CD4-positive, alpha-beta T cell treated with Interleukin-1 beta for 1 hour (primary cell): ENCODE measurements around the gene NKAIN2.
"Not testable (repeated sequence)": the region's sequence is repeated elsewhere in the genome, so short reads cannot be mapped to it uniquely, and the experiment has no call there.

Experiments
- DNase-seq, 2 donors: peaks; one replicate each; pipeline ENCODE4 v3.0.0-alpha.2; 2020 to 2022

Gene NKAIN2

DNA sequence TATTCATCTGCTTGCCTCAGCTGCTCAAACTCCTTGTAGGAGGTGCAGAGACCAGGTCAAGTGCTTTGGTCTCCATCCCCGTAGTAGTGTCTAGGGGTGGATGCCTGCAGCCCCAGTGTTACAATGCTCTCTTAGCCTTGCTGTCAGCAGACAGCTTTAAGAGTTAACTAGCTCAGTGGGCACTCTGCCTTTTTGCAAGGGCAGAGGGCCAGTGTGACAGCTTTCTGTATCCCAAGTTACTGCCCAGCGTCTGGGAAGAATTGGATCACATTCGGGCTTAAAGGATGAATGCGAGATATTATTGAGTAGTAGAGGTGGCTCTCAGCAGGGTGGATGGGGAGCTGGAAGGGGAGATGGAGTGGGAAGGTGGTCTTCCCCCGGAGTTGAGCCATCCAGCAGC lies 818.7 kb downstream of the NKAIN2 start:
- DNase-seq: no peak

DNA sequence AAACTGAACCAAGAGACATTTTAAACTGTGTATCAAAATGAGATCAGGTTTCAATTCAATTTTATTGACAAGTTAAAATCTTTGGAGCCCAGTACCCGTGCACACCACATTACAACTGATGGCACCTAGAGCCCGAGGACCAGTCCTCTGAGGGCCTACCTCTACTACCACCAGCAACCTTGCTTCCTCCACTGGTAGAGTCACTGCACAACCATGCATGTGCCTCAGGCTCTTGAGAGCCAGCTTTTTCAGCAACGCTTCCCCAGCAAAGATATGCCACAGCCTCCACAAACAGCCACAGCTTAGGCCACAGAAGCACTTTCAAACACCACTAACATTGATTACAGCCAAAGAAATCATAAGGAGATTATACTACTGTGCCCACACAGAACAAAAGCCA lies 830.0 kb downstream of the NKAIN2 start:
- no peak for DNase-seq

DNA sequence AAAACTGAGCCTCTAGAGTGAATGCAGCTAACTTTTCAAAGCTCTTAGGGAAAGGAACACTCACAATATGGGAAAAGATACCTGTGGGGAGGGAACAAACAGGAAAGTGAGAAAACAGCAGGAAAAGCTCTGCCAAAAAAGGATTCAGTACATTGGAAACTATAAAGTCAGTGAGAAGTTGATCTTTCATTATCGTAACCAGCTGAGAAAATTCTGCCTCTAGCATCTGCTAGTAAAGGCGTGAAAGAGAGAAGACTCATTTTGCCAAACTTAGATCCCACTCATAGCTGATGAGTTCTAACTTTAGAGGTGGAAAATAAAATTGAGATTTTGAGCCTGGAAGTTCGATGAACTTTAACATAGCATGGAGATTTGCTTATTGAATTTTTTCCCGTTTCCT lies 836.8 kb downstream of the NKAIN2 start:
- DNase-seq: no peak

DNA sequence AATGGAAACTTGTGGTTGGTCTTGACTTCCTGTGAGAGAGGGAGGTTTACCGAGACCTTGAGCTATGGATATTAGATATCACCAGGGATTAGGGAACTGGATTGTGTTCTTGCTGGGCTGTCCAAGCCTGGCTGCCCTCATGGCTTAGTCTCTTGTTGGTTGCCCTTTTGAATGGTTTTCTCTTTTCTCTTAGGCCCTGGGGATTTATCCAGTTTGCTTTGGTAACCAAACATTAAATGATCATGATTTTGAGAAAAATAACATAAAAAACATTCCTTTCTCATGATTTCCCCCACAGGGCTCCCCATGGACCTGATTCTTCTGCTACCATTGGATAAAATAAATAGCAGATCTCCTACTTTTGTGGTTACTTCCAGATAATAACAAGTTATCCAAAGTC lies 852.2 kb downstream of the NKAIN2 start:
- DNase-seq: no peak

DNA sequence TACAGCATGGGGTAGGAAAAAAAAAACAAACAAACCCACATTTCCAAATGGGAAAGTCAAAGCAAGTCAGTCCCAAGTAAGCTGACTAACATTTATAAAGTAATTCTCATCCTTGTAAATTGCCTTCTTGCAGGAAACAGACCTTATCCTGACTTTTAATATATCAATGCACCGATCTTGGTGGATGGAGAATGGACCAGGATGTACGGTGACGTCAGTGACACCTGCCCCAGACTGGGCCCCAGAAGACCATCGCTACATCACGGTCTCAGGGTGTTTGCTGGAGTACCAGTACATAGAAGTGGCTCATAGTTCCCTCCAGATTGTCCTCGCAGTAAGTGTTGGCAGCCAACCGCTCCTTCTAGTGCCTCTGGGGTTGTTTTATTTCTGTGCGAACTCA lies 854.4 kb downstream of the NKAIN2 start:
- DNase-seq: no peak

DNA sequence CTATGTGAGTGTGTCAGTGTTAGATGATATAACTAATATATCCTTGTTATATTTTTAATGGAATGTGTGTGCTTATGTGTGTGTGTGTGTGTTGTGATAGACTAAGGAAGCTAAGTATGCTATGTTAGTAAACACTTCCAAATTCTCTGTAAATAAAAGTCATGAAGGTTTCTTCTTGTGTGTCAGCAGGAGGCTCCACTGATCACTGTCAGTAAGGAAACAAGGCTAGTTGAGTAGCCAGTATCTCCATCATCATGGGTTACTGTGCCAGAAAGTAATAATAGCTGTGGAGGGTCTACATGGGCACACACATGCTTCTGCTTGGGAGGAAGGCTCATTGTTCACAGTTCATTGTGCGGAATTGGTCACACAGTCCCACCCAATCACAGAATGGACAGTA lies 855.8 kb downstream of the NKAIN2 start:
- DNase-seq: no peak

DNA sequence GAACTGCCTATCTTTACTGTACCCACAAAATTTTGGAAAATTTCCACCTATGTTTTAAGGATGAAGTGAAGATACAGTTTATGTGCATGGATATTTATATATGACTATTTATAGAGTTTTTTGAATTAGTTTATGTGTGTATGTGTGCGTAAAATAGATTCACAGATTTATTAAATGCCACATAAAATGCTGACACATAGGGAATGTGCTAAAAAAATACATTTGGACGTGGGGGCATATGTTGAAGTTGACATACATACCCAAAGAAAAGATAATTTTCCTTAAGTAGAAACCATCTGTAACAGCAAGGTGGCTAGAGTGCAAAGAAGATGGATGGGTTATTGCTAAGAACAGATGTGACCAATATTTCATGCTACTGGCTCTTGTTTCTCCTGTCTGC lies 856.5 kb downstream of the NKAIN2 start:
- no peak for DNase-seq

DNA sequence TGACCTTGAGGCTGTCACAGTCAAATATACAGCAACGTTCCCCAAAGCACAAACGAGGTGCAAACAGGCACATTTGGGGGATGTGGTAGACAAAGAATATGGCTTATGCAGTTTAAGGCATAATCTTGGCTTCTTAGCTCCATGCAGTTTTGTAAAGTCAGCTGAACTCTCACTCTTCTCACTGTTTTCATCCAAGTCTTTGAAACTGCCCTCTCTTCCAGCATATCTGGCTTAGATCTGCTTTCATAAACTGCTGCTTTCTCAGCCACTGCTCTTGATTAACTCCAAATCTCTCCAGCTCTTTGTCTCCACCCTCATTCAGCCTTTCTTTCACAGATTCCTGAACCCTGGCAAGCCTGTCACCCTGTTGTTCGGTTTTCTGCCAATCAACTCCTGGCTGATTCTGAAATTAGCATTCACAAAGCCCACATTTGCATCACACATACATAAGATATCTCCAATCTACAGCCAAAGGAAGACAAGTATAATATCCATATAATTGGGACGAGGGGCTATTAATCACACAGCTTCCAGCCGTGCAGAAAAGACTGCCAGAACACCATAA lies 857.5 kb downstream of the NKAIN2 start:
- no peak for DNase-seq

DNA sequence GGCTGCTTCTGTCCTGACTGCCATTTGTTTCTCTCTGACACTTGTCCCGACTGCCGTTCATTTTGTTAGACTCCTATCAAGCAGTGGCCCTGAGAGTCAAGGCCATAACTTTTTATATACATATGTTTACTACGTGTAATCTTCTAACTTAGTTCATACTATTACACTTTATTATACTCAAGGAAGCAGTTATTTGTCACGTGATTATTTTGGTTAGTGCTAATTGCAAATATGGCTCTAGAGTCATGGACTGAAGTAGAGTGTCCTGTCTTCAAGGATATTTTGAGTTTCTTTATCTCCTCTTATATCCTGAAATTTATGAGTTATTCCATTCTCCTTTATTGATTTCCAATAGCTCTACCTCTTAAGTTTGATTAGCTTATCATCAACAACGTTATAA lies 864.4 kb downstream of the NKAIN2 start:
- DNase-seq: no peak

DNA sequence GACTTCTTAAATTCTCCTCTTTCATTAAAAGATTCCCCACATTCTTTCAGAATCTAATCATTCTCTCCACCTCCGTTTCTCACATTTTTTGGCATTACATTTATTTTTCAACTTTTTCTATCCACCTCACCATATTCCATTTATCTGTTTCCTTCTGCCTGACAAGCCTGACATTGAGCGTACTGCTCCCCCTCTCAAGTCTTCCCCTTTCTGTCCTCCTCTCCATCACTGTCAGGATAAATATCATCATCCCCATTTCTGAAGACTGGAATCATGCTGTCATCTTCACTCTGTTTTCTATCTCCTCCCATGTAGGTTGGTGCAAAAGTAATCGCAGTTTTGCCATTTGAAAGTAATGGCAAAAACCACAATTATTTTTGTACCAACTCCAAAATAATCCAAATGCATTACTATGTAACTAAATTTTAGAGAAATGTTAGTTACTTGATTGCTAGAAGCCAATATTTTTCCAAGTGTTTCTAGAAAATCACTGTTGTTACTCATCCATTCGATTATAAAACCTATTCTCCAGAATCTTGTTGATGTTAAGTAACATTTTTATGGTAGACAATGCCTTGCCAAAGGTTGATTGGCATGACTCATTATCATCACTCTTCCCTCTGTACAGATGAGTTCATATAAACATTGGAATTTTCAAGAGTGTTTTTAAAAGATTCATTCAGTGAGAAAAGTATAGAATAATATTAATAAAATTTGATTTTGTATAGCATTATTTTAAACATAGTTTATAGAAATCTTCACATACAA lies 866.2 kb downstream of the NKAIN2 start:
- no peak for DNase-seq

DNA sequence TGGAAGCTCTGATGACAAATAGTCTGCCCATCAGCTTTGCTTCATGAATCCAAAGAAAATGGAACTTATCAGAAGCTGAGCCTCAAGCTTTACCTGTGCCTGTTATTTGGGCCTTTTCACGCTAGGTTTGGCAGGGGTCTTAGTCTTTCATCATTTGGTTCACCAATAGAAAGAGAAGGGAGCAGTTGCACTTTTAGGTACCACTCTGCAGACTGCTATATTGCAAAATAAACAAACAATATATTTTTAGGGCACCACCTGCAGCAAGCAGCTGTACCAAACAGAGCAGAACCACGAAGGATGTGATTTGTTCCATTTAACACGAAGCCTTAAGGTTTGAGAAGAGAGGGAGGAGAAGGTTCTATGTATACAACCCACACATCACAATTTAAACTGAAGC lies 867.1 kb downstream of the NKAIN2 start:
- no peak for DNase-seq

DNA sequence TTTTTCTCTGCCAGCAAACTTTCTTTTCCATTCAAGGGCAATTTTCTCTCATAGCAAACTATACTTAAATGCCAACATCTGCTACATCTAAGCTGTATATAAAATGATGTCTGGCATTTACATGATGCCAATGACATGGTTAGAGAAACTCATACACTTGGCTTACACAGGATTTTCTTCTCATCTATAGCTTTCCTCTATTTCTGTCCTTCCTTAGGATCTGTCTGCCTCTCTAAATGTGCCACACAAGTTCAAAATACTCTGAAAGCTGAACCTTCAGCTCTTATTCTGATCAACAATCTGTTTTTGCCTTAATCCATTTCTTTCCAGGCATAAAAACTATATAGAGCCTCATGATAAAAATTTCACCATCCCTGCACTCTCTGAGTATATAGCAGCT lies 867.7 kb downstream of the NKAIN2 start:
- no peak for DNase-seq

DNA sequence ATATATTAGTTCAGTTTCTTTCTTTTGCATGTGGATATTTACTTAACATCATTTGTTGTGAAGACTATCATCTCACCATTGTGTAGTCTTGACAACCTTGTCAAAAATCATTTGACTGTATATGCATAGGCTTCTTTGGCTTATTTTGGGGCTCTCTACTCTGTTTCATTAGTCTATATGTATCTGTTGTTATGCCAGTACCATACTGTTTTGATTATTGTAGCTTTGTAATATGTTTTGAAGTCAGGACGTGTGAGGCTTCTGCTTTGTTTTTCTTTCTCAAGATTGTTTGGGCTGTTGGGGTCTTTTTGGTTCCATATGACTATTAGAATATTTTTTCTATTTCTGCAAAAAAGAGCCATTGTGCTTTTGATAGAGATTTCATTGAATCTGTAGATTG lies 870.4 kb downstream of the NKAIN2 start:
- no peak for DNase-seq

DNA sequence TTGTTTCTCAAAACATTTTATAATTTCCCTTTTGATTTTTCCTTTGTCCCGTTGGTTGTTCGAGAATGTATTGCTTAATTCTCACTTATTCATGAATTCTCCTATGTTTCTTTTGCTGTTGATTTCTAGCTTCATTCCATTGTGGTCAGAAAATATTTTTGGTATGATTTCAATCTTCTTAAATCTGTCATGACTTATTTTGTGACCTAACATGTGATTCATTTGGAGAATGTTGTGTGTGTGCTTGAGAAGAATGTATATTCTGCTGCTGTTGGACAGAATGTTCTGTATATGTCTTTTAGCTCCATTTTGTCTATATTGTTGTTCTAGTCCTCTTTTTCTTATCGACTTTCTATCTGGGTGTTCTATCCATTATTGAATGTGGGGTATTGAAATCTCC lies 872.4 kb downstream of the NKAIN2 start:
- no peak for DNase-seq

DNA sequence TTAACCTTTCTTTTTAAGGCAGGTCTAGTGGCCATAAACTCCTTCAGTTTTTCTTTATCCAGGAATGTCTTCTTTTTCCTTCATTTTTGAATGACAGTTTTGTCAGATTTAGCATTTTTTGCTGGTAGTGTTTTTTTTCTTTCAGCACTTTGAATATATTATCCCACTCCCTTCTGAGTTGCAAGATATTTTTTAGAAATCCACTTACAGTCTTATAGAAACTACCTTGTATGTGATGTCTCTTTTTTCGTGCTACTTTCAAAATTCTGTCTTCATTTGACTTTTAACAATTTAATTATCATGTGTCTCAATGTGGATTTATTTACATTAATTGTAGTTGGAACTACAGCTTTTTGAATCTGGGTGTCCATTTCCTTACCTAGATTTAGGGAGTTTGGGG lies 874.2 kb downstream of the NKAIN2 start:
- no peak for DNase-seq

DNA sequence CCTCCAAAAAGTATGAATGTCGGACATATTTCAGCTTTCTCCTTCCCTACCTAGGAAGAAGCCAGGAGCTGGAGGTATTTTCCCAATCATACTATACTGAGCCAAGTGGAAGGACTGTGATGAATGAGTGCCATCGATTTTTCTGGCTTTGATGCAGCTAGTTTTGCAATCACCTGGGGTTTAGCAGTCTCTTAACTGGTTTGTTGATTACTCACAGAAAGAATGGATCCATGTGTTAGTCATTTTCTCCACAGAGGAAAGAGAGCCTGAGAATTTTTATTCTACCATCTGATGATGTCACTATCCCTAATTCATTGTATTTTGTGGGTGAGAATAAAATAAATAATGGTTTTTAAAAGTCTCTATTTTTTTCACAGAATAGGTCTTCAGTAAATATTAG lies 875.7 kb downstream of the NKAIN2 start:
- DNase-seq: no peak

DNA sequence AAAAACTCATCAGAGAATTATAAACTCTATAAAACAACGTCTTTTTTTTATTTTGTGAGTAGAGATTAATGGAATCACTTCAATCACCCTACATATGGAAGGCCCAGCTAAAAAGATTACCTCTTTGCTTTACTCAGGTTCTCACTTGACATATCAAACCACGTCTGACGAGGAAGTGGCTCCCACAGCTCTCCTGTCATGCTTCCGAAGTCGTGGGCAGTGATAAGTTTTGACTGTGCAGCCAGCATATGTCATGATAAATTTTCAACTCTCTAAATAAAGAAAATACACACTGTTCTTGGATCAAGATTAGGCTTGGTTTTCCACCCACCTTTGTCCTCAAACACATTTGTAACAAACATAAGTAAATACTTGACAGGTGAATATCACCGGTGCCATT lies 879.1 kb downstream of the NKAIN2 start:
- no peak for DNase-seq

DNA sequence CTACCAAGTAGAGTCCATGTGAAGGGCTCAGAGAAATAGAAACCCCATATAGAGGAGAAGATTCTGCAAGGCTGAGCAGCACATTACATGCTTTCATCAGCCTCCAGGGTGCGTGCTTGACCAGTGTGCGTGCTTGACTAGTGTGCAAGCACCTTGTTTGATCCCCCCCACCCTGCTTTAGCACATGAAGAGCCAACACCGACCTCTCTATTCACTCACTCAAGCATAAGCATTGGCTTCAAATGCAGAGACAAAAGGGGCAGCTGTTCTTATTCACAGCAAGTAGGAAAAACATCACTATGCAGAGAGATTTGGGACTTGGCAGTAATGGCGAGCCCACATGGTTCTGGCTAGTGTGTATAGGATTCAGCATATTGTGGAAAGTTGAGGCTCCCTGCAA lies 879.8 kb downstream of the NKAIN2 start:
- DNase-seq: no peak

DNA sequence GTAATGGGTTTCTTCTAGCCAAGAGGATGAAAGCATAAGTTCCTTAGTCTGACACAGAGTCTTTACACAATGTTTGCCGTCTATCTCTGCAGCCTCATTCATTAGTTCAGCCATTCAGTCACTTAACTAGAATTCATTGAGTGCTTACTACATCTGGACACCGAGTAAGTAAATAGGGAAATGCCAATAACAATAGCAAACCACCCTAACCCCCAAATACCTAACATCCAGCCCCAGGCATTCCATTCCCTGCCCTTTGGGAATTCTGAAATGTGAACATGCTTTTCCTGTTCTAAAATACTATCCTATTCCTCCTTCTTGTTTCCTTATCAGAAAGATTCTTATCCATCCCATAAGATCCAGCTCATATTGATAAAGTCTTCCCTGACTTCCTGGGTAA lies 881.0 kb downstream of the NKAIN2 start:
- DNase-seq: no peak

DNA sequence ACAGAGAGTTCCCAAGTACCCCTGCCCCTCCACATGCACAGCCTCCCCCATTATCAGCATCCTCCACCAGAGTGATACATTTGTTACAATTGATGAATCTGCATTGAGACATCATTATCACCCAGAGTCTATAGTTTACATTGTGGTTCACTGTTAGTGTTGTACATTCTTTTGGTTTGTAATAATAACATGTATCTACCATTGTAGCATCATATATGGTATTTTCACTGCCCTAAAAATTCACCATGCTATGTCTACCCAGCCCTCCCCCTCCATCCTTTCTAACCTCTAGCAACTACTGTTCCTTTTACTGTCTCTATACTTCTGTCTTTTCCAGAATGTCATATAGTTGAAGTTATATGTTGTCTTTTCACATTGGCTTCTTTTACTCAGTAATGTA lies 884.7 kb downstream of the NKAIN2 start:
- DNase-seq: no peak

DNA sequence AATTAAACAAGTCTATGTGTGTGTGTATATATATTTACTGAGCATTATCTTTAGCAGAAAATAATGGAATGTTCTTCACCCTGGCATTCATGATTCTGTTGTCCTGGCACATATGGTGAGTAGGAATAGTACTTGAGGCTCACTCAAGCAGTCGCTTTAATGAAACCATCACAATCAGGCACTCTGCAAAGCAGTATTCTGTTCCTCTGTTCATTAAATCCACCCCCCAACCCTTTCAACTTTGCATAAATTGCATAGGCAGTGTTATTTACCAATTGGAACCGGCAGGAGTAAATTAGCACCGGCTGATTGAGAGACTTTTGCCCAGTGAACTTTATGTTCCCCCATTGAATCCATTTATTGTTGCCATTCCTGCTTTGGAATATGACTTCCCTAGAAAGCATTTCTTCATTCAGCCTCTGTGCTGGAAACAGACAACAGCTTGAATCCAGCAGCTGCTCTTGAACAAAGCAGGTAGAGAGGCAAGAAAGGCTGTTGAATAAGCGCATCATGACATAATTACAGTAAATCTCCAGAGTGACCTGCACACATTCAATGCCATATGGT lies 890.6 kb downstream of the NKAIN2 start:
- DNase-seq: no peak

DNA sequence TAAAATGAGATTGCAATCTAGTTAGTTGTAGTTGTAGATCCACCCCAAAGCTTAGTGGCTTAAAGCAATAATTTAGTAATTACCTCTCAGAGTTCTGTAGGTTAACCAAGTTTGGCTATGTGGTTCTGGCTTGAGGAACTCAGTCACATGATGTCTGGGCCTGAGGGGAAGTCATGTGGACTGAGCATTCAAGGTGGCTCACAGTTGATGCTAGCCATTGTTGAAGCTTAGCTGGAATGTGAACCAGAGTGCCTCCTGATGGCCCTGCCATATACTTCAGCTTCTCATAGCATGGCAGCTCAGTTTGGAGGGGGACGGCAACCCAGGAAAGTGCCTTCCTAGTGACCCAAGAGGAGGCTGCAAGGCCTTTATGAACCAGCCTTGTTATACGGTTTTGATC lies 895.4 kb downstream of the NKAIN2 start:
- no peak for DNase-seq

DNA sequence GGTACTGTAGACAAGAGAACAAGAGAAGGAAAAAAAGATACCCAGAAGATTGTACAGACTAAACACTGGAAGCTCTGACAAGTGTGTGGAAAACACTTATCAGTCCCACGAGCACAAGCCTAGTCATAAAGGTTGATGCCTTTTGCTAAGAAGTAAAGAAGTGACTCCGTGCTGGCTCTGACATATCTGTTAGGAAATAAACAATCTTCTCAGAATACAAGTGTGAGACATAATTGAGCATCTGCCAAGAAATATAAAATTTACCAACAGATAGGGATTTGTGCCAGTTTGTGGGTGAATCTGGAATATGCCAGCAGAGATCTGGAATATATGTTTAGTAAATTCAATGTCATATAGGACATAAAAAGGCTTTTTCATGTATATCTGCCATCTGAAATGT lies 899.9 kb downstream of the NKAIN2 start:
- no peak for DNase-seq

DNA sequence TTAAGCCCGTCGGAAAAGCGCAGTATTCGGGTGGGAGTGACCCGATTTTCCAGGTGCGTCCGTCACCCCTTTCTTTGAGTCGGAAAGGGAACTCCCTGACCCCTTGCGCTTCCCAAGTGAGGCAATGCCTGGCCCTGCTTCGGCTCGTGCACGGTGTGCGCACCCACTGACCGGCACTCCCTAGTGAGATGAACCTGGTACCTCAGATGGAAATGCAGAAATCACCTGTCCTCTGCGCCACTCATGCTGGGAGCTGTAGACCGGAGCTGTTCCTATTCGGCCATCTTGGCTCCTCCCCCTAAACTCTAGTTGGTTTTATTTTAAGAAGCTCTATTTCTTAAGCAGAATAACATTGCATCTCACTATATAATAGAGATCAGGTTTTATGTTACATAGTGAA lies 908.9 kb downstream of the NKAIN2 start:
- not testable (repeated sequence) for DNase-seq

DNA sequence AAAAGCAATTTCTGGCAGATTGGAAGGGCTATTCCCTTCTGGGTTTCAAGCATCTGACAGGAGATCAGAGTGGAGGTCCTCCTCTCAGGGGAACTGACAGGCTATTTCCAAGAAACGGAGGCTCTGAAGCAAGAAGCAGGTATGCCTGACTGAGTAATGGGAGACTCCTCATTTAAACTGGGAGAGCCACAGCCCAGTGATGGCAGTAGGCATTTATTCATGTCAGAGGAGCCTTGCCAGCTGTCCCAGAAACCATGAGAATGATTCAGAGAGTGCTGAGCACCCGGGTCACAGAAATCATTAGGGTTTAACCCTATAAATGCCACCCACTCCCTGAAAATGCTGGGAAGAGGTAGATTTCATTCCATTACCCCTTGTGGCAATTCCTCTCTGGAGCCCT lies 911.1 kb downstream of the NKAIN2 start:
- DNase-seq: no peak
